GM10847 (cell line): ENCODE data around the gene EFR3B.

Experiments
- POLR2A ChIP-seq: IDR thresholded peaks from 2 replicates; pipeline ENCODE4 v1.6.1; 2011; ENCODE audit not compliant: insufficient read length; ENCODE audit errors: extremely low read depth

The EFR3B gene

GRCh38 chr2:25055376-25055920, 13.6 kb downstream of the EFR3B start:
- TF ChIP-seq POLR2A = no peak

GRCh38 chr2:25056098-25056821, 14.4 kb downstream of the EFR3B start:
- TF ChIP-seq POLR2A = no peak

- TF ChIP-seq POLR2A = no peak
Observed at GRCh38 chr2:25062511-25062917, 20.6 kb downstream of the EFR3B start.

GRCh38 chr2:25063876-25064660, 22.2 kb downstream of the EFR3B start:
- TF ChIP-seq POLR2A = no peak

- no peak for TF ChIP-seq POLR2A
Observed at GRCh38 chr2:25065768-25066167, 23.9 kb downstream of the EFR3B start.

GRCh38 chr2:25066455-25066854, 24.6 kb downstream of the EFR3B start:
- TF ChIP-seq POLR2A = no peak

- no peak for TF ChIP-seq POLR2A
Observed at GRCh38 chr2:25068217-25068616, 26.3 kb downstream of the EFR3B start.

GRCh38 chr2:25071966-25072365, 30.1 kb downstream of the EFR3B start:
- no peak for TF ChIP-seq POLR2A

GRCh38 chr2:25072606-25073005, 30.7 kb downstream of the EFR3B start:
- TF ChIP-seq POLR2A = no peak

- TF ChIP-seq POLR2A = no peak
Observed at GRCh38 chr2:25073025-25073424, 31.1 kb downstream of the EFR3B start.

GRCh38 chr2:25073914-25074313, 32.0 kb downstream of the EFR3B start:
- no peak for TF ChIP-seq POLR2A

- no peak for TF ChIP-seq POLR2A
Observed at GRCh38 chr2:25074826-25075225, 33.0 kb downstream of the EFR3B start.

- no peak for TF ChIP-seq POLR2A
Observed at GRCh38 chr2:25076749-25077148, 34.9 kb downstream of the EFR3B start.

- no peak for TF ChIP-seq POLR2A
Observed at GRCh38 chr2:25077789-25078169, 35.9 kb downstream of the EFR3B start.

- TF ChIP-seq POLR2A = no peak
Observed at GRCh38 chr2:25078170-25079049, 36.5 kb downstream of the EFR3B start.
